NB4 (cell line): ENCODE results near the gene MARK4.
A peak's percentile ranks its signal among the peaks of the same experiment; 100 is the strongest.

ENCODE experiments used
- DNase-seq: peaks from one replicate; pipeline ENCODE4 v3.0.0; 2010; ENCODE audit warnings: low read depth
- H3K4me3 ChIP-seq: one replicate; pipeline ENCODE4 v1.5.1; 2011; ENCODE audit warnings: mild to moderate bottlenecking, low read depth, low read length, moderate library complexity
- MAX ChIP-seq: IDR thresholded peaks from 2 replicates; pipeline ENCODE4 v1.6.1; 2011; ENCODE audit warnings: low read depth, low read length
- MYC ChIP-seq: IDR thresholded peaks from 2 replicates; pipeline ENCODE4 v1.6.1; 2011; ENCODE audit warnings: low read depth, low read length
- POLR2A ChIP-seq: IDR thresholded peaks from 2 replicates; pipeline ENCODE4 v1.6.1; 2011; ENCODE audit warnings: mild to moderate bottlenecking; ENCODE audit not compliant: insufficient read length; ENCODE audit errors: extremely low read depth
- TF ChIP-seq, protein P1 (sequence below): IDR thresholded peaks from one replicate; pipeline ENCODE4 v1.5.1; 2012; ENCODE audit warnings: low read depth, low read length

MARK4 gene

DNA sequence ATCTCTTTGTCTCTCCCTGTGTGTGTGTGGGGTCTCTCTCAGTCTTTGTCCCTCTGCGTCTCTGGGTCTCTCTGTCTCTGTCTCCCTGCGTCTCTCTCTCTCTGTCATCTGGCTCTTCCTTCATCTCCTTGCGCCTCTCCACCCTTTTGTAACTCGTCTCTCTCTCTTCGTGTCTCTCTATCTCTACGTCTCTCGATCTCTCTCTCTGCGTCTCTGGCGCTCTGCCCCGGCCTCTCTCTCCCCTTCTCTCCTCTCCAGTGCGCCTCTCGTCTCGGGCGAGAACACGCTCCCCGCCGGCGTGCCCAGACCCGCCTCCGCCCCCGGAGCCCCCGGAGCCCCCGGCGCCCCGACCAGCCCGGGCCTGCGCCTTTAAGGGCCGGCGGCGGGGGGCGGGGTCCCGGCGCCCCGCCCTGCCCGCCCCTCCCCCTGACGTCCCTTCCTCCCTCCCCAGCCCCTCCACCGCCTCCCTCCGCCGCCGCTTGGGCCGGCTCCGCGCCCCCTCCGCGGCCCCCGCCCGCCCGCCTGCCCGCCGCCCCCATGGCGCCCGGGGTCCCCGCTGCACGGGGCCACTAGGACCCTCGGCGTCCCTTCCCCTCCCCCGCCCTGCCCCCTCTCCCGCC, at the start of gene MARK4:
Gene MARK4 (plus strand): TSS at position 440 of the 620 bp plus-strand sequence. CDS start 318 bp downstream, outside the sequence.
- no peak for TF ChIP-seq MAX
- no peak for TF ChIP-seq POLR2A
- TF ChIP-seq MYC, result no peak
- TF ChIP-seq, protein P1, sequence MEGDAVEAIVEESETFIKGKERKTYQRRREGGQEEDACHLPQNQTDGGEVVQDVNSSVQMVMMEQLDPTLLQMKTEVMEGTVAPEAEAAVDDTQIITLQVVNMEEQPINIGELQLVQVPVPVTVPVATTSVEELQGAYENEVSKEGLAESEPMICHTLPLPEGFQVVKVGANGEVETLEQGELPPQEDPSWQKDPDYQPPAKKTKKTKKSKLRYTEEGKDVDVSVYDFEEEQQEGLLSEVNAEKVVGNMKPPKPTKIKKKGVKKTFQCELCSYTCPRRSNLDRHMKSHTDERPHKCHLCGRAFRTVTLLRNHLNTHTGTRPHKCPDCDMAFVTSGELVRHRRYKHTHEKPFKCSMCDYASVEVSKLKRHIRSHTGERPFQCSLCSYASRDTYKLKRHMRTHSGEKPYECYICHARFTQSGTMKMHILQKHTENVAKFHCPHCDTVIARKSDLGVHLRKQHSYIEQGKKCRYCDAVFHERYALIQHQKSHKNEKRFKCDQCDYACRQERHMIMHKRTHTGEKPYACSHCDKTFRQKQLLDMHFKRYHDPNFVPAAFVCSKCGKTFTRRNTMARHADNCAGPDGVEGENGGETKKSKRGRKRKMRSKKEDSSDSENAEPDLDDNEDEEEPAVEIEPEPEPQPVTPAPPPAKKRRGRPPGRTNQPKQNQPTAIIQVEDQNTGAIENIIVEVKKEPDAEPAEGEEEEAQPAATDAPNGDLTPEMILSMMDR, result no peak
- peak within 1 kb of the TSS; percentile 51 for H3K4me3 ChIP-seq
- DNase-seq, result peak; percentile 58

GRCh38 chr19:45202637-45203036, 48.4 kb upstream of the MARK4 start:
- no peak overlapping the region for H3K4me3 ChIP-seq
- no peak for DNase-seq
- TF ChIP-seq MAX (no peak), MYC (no peak), POLR2A (no peak)
- TF ChIP-seq, protein P1, result no peak

- TF ChIP-seq MAX, result no peak
- TF ChIP-seq MYC, result no peak
- DNase-seq, result no peak
- H3K4me3 ChIP-seq, result no peak overlapping the region
These were observed 45.3 kb upstream of the MARK4 start for GRCh38 chr19:45205810-45206209.

DNA sequence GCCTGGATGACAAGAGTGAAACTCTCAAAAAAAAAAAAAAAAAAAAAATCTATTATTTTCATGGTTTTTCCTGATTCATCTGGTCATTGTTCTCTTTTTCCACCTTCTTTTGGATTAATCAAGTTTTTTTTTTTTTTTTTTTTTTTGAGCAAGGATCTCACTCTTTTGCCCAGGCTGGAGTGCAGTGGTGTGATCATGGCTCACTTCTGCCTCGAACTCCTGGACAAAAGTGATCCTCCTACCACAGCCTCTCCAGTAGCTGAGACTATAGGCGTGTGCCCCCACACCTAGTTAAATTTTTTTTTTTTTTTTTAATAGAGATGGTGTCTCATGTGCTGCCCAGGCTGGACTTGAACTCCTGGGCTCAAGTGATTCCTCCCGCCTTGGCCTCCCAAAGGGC, 44.7 kb upstream of the MARK4 start:
- TF ChIP-seq MAX (no peak), POLR2A (no peak), MYC (no peak)
- TF ChIP-seq, protein P1, result no peak

DNA sequence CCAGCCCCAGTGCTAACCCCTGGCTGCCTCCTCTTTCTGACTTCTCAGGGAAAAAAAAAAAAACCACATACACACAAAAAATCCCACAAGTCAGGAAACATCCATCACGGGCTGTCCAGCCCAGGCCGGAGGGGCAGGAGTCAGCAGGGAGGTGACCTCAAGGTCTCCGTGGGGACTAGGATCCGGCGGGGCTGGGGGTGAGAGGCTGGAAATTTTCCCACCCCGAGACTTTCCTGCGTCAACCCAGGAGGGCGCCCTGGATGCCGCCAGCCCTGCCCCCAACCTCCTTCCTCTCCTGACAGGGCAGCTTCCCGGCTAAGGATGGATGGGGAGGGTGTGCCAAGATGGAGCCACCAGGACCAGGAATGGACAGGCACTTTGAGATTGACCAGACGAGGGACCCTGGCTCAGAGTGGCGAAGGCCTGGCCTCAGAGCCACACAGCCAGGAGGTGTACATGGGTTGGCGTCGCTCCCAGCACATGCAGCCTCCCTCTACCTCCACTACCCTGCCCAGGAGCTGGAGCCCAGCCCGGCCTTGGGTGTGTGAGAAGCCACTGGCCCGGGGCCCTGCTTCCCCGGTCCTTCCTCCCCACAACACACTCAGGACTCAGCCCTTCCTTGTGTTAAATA, 39.2 kb upstream of the MARK4 start:
- no peak for DNase-seq
- no peak overlapping the region for H3K4me3 ChIP-seq
- TF ChIP-seq, protein P1, result no peak
- TF ChIP-seq MAX, result no peak
- TF ChIP-seq MYC, result no peak
- TF ChIP-seq POLR2A, result no peak

More for the DNA sequence above, 44.7 kb upstream of the MARK4 start:
- DNase-seq, result no peak
- no peak overlapping the region for H3K4me3 ChIP-seq

DNA sequence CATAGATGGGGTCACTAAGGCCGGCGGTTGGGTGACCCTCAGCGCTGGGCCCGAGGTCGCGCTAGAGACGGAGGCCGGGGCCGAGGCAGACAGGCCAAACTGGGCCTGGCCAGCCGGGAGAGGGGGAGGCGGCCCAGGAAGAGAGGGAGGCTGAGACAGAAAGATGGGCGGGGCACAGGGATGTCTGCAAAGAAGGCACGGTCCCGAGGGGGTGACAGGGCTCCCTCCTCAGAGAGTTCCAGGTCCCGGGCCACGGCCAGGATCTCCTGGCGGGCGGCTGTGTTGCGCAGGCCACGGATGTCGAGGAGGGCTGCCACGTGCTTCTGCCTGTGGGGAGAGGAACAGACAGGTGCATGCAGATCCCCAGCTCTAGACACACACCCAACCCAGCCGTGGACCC, 38.0 kb upstream of the MARK4 start:
- H3K4me3 ChIP-seq, result no peak overlapping the region
- no peak for TF ChIP-seq MAX
- no peak for TF ChIP-seq POLR2A
- no peak for TF ChIP-seq MYC
- TF ChIP-seq, protein P1, result no peak
- DNase-seq, result no peak
